GM21737 (cell line): Measurements from ENCODE around the gene SYK.

Source experiments
- ATAC-seq: cut with Tn5 transposase; IDR thresholded peaks from one replicate; pipeline ENCODE4 v1.9.1; 2021; ENCODE audit warnings: mild to moderate bottlenecking, moderate library complexity; ENCODE audit not compliant: unreplicated experiment

SYK gene

DNA sequence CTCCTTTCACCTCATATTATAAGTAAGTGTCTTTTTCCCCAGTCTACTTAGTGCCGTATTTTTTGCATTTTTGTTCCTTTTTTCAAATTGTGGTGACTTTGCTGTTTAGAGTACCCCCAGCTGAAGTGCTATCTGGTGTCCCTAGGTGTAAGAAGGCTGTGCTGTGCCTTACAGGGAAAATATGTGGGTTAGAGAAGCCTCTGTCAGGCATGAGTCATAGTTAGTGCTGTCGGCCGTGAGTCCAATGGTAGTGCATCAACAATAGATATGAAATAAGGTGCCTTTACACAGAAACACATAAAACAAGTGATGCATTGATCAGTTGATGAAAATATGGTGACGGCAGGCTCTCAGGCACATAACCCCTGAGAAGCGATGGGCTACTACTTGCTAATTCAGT, 20.1 kb downstream of the SYK start:
- ATAC-seq = no peak

DNA sequence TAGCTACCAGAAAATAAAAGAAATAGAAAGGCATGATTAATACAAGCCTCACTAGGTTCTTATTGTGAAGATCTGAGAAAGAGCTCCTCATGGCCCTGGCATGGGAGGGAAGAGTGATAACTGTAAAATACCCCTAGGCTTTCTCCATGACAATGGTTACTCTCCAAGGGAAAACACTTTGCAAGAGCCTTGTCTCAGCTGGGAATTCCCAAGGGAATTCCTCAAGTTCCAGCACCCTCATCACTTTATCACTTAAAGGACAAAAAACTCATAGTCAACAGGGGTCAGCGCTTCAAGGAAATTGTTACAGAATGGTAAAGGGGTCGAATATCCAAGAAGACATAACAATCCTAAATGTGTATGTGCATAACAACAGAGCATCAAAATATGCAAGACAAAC, 21.2 kb downstream of the SYK start:
- ATAC-seq = no peak

GRCh38 chr9:90825586-90825985, 24.0 kb downstream of the SYK start:
- ATAC-seq = no peak

- no peak for ATAC-seq
Measured at GRCh38 chr9:90826326-90827020, 24.9 kb downstream of the SYK start.

GRCh38 chr9:90827181-90827871, 25.7 kb downstream of the SYK start:
- peak; percentile 51 for ATAC-seq

DNA sequence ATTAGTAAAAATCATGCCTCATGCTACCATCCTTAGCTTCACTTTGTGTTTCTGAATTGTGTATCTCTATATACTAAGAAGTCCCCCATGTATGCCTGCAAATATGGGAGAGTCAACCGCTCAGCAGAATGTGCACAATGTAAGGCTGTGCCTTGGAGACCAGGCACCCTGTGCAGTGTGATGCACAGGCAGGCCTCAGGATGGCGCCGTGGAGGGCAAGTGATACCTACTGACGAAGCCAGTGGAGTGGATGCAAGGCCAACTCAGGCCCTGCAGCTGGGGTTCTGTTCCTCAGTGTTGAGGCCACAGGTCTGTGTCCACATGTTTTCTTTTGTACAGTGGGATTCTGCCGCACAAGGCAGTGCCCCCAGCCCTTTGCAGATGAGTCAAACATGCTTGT, 28.4 kb downstream of the SYK start:
- ATAC-seq = no peak

DNA sequence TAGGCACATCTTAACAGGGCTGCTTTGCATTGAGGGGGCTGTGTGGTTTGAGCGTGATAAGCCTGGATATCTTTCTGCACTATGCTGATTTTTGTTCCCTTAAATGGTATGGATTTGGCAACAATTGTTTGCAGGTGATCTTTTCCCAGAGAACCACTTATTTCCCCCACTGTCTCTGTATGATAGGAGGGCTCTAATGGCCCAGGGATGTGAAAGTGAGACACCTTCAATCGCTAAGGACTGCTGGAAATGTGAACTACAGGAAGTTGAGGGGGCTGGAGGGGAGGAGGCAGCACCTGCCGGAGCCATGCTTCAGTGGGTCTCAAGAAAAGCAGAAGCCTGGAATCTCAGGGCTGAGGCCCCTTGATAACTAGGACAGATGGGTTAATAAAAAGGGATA, 29.4 kb downstream of the SYK start:
- peak; percentile 44 for ATAC-seq

DNA sequence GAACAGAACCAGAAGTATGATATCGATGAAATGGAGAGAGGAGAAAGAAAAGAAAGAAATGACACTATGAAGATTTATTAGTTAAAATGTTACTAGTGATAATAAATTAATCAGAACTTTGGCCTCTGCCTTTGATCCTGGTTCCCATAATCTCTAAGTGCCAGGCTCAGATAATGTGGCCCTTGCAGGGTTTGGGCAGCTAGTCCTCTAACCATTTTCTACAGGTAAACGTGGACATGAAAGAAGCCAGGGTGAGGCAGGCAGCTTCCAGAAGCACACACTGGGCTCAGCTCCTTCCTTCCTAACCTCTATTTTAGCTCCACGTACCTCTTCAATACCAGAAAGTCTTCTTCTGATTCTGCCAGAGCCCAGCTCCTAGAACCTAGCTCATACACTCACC, 30.6 kb downstream of the SYK start:
- no peak for ATAC-seq

- no peak for ATAC-seq
Measured at GRCh38 chr9:90834828-90835595, 33.4 kb downstream of the SYK start.

- no peak for ATAC-seq
Measured at GRCh38 chr9:90836411-90837080, 34.9 kb downstream of the SYK start.

DNA sequence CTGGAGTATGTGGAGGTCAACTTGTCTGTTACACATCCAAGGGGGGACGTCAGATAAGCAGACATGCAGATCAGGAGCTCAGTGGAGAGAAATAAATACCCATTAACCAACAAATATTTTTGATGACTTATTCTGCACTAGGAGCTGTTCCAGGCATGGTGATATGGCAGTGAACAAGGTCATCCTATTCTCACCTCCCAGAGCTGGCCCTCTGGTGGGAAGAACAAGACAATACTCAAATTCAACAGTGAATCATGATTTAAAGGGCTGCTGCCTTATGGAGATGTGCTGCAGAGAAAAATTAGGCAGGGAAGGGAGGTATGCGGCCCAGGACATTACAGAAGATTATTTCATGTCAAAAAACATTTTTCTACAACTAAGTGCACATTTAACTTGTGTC, 36.5 kb downstream of the SYK start:
- ATAC-seq = no peak

DNA sequence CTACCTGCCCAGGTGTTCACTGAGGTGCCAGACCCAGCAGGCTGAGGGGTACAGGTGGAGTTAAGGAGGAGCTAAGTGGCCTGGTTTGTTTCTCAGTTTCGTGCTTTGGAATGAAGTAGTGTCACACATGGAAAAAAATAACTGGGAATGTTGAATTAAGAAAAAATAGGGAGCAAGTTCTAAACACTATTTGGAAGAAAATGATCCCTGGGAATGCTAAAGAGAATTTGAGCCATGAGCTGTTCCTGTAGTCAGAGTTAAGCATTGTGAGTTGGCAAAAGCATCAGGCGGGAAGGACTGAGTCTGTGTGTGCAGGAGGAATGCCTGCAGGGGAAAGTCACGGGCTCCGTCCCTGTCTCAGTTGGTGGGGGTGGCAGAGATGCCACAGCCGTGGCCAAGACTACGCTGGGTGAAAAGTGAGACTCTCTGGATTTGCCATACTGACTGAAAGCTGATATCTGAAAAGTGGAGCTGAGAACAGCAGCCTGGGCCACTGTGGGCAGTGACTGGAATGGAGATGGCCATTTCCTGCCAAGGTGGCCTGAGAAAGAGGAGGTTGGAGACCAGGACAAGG, 37.0 kb downstream of the SYK start:
- ATAC-seq = no peak

DNA sequence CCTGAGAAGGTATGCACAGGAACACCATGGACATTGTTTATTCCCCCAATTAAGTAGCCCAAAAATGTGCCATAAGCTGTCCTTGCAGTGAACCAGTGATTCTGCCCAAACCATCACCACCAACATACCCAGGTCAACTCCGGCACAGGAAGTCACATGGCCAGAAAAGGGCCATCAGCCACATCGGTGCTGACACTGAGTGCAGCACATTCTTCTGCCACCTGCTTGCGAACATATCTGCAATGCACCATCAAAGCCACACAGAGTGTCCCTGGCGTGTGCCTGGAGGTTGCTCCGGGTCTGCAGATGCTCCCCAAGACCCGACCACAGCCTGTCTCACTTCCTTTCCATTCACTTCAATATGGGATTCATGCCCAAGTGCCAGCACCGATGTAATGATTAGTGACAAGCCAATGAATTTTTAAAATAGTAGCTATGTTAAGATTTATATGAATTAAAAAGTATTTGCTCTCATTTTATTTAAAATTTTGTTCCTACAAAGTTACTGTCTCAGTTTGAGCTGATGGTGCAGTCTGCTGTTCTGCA, 37.6 kb downstream of the SYK start:
- peak; percentile 64 for ATAC-seq

DNA sequence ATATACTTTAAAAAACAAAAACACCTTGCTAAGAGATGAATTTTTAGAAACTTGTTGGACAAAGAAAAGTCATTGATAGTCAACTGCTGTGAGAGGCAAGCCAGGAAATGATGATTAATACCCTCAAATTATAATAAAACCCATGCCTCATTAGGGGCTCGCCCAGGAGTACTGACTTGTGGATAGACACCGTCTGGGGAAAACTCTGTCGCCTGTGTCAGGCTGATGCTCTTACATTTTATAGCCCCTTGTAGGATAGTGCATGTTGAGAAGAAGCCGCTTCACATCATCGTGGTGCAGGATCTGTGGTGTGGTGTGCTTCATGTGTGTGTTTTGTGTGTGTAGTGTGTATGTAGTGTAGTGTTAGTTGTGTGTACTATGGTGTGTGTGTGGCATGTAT, 39.1 kb downstream of the SYK start:
- no peak for ATAC-seq

GRCh38 chr9:90841213-90841612, 39.6 kb downstream of the SYK start:
- ATAC-seq = no peak

- no peak for ATAC-seq
Measured at GRCh38 chr9:90841615-90842014, 40.0 kb downstream of the SYK start.

DNA sequence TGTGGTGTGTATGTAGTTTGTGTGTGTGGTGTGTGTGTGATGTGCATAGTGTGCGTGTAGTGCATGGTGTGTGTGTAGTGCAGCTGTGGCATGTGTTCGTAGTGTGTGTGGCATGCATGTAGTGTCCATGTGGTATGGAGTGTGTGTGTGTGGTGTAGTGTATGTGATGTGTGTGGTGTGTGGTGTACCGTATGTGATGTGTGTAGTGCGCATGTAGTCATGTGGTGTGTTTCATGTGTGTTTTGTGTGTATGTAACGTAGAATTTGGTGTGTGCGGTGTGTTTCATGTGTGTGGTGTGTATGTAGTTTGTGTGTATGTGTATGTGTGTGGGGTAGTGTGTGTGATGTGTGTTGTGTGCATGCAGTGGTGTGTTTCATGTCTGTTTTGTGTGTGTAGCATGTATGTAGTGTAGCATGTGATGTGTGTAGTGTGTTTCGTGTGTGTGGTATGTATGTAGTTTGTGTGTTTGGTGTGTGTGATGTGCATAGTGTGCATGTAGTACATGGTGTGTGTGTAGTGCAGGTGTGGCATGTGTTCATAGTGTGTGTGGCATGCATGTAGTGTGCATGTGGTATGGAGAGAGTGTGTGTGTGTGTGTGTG, 40.7 kb downstream of the SYK start:
- ATAC-seq = no peak

DNA sequence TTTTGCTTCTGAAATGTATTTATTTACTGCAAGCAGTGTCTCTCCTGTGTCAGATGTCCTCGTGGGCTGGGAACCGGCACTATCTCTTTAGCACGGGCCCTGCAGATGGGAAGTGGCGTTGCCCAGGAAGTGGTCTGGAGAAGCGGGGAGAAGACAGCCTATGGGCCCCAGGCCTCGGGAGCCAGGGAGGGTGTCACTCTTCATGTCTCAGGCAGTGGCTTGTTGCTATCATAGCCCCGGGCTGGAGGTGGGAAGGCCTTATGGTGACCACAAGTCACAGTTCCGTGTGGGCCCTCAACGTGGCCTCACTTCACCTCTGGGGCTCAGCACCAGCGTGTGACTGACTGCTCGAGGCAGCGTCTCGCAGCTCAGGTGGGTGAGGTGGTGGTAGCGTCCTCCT, 41.4 kb downstream of the SYK start:
- no peak for ATAC-seq

DNA sequence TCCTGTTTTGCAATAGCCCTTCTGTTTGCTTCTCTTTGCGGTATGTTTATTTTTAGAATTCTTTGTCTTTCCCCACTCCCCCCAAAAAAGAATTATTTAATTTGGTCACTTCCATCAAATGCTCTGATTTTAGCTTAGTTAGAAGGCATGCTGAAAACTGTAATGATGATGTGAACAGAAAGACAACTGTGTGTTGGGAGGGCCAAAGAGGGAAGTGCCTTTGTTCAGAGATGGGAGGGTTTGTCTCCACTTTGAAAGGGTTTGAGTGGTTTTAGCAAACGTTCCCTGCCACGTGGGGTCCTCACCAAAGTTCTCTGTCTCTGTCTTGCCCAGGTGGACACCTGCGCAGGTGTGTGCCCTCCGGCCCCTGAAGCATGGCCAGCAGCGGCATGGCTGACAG, 41.9 kb downstream of the SYK start:
- ATAC-seq = no peak

DNA sequence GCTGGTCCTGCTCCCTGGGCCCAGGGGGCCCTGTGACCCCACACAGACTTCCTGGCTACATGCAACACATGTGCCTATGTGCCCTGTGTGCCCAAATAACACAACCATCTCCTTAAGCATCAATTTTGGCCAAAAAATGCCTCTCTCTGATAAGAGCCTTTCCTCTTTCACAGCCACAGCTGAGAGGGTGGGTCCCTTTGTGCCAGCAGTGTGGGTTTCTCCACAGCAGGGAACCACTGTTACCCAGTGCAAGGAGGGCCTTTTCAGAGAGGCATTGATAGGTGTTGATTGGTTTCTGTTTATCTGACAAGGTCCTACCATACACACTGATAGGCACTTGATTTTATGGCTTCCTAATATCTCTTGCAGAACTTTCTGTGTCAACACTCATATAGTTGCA, 42.7 kb downstream of the SYK start:
- no peak for ATAC-seq
